Stomach (tissue), 9 donors: ENCODE data around the gene RFXAP. TPM values are rescaled to one million over a fixed set of nuclear protein-coding genes. Genes with fewer than 3 reads are reported as not detected.

ENCODE experiments used
- DNase-seq, 2 donors: peaks; one replicate each; pipeline versions ENCODE4 v3.0.0 to v3.0.0-alpha.2; 2013 to 2019
- H3K27ac ChIP-seq, 5 donors: fragments of 200-600 bp in 4 of 5; sonication (generic) in 4 of 5; one replicate each; pipeline ENCODE4 v1.5.1; 2013 to 2019; ENCODE audit warnings: mild to moderate bottlenecking in 1 of 5, moderate library complexity in 1 of 5
- H3K27me3 ChIP-seq, 3 donors: fragments of 200-600 bp; sonication (generic); one replicate each; pipeline ENCODE4 v1.5.1; 2017 to 2019; ENCODE audit warnings: mixed run types in 1 of 3
- H3K36me3 ChIP-seq, 4 donors: fragments of 200-600 bp; sonication (generic); 1 replicate in 3 of 4; 2 replicates in 1 of 4; pipeline ENCODE4 v1.5.1; 2016 to 2019
- H3K4me1 ChIP-seq, 4 donors: fragments of 200-600 bp; sonication (generic); one replicate each; pipeline ENCODE4 v1.5.1; 2016 to 2019
- H3K4me3 ChIP-seq, 4 donors: fragments of 200-600 bp; sonication (generic) in 3 of 4; one replicate each; pipeline ENCODE4 v1.5.1; 2016 to 2019; ENCODE audit warnings: mild to moderate bottlenecking in 1 of 4
- H3K9me3 ChIP-seq, 4 donors: fragments of 200-600 bp; sonication (generic); one replicate each; pipeline ENCODE4 v1.5.1; 2016 to 2019
- EP300 ChIP-seq: sonication (generic); formaldehyde crosslinking; IDR thresholded peaks from one replicate; pipeline ENCODE4 v1.6.1; 2017; ENCODE audit warnings: antibody characterized with exemption
- POLR2A ChIP-seq, 4 donors: fragments of 450-650 bp; IDR thresholded peaks; one replicate each; pipeline ENCODE4 v1.6.1; 2016; ENCODE audit warnings: antibody characterized with exemption in 4 of 4, control low read depth in 2 of 4, mild to moderate bottlenecking in 1 of 4, moderate library complexity in 1 of 4
- POLR2AphosphoS5 ChIP-seq, 3 donors: sonication (generic); formaldehyde crosslinking; IDR thresholded peaks; one replicate each; pipeline ENCODE4 v1.6.1; 2016; ENCODE audit warnings: antibody characterized with exemption in 3 of 3
- WGBS, 5 donors: extraction: QIAGEN DNeasy Blood & Tissue Kit in 3 of 5; methylation state at CpG; one replicate each; pipeline versions ENCODE4 v1.1.5 to v1.1.7; 2013 to 2018; 5-methylcytosine and 5-hydroxymethylcytosine counted together
- intact Hi-C: fragments of 100-400 bp; cut with DNase I; formaldehyde crosslinking; loops from one replicate; pipeline ENCODE4 v1.15.1; 2023; ENCODE audit warnings: low total_unique reads
- polyA plus RNA-seq, 3 donors: library from polyadenylated mRNA; stranded (reverse); fragments of 200-250 nt; gene quantifications; one replicate each; pipeline ENCODE4 v1.2.3, GENCODE V29; 2013
- total RNA-seq, 5 donors: library from RNA; depleted of rRNA; stranded (reverse); fragments of >200 nt; gene quantifications; one replicate each; pipeline versions ENCODE4 v1.1.0 to v1.2.3, GENCODE V29; 2014 to 2016
- TF ChIP-seq, protein P1 (sequence below), 7 experiments: fragments of 450-650 bp in 4 of 7; fragments of 200-600 bp in 3 of 7; sonication (generic) in 3 of 7; IDR thresholded peaks; one replicate each; pipeline ENCODE4 v1.5.1; 2016 to 2019; ENCODE audit warnings: antibody characterized with exemption in 7 of 7, control low read depth in 2 of 7, mild to moderate bottlenecking in 1 of 7
- donor health status: healthy with polysubstance abuse.
- donor health status: Bipolar disorder and iron deficiency.
- donor health status: healthy.

RFXAP gene
- total and polyA plus RNA-seq, 8 donors: 1.2 to 12.3 (median 2.1) TPM; not detected in 1

DNA sequence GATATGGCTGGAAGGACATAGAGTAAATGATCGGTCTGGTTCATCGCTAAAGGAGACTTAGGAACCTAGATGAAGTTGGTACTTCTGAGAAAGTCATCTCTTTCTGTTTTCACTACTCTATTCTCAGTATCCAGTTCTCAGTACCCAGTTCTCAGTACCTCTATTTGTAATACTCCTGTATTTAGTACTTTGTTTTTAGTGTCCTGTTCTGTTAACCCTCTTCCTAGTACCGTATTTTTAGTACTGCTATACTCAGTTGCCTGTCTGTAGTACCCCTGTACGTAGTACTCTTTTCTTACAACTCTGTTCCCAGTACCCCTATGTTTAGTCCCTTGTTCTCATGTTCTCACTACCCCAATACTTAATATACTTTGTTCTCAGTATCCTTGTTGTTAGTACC lies 1.2 kb downstream of the RFXAP start:
- no peaks in the 10 kb centered on the region for H3K9me3 ChIP-seq
- TF ChIP-seq EP300: no peak
- no peak for TF ChIP-seq POLR2A (IDR thresholded peaks at IDR 0.05)
- TF ChIP-seq, protein P1, sequence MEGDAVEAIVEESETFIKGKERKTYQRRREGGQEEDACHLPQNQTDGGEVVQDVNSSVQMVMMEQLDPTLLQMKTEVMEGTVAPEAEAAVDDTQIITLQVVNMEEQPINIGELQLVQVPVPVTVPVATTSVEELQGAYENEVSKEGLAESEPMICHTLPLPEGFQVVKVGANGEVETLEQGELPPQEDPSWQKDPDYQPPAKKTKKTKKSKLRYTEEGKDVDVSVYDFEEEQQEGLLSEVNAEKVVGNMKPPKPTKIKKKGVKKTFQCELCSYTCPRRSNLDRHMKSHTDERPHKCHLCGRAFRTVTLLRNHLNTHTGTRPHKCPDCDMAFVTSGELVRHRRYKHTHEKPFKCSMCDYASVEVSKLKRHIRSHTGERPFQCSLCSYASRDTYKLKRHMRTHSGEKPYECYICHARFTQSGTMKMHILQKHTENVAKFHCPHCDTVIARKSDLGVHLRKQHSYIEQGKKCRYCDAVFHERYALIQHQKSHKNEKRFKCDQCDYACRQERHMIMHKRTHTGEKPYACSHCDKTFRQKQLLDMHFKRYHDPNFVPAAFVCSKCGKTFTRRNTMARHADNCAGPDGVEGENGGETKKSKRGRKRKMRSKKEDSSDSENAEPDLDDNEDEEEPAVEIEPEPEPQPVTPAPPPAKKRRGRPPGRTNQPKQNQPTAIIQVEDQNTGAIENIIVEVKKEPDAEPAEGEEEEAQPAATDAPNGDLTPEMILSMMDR (IDR thresholded peaks at IDR 0.05): no peak
- TF ChIP-seq POLR2AphosphoS5 (IDR thresholded peaks at IDR 0.05): no peak
- H3K4me1 ChIP-seq: peaks cover 11 to 57% (median 37%) of the 10 kb centered on the region in 4 donors
- no peak for DNase-seq
- no peak overlapping the region for H3K27ac ChIP-seq
- intact Hi-C loops: no loop called here
- peak overlapping the region; percentile 69 to 95 (median 80) for H3K4me3 ChIP-seq
- 54 to 67% (median 63%) methylated on average over 4 of the region's 4 CpGs for WGBS, 5 donors
- no peaks in the 10 kb centered on the region for H3K27me3 ChIP-seq
- H3K36me3 ChIP-seq: no peaks in the 10 kb centered on the region

DNA sequence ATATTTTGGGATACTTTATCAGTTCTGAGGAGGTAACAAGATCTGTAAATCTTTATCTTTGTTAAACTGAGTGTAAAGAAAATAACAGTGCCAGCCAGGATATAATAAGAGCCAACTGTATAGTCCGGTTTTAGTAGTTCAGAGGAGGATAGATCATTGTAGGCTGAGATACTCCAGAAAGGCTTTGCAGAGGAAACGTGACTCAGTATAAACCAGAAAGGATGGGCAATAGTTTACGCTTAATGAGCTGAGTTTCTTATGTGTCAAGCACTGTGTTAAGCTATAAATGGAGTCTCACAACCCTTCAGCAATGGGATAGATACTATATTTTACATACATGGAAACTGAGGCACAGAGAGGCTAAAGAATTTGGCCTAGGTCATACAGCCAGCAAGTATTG lies 3.8 kb downstream of the RFXAP start:
- Histone ChIP-seq H3K27ac (no peak overlapping the region), H3K9me3 (no peaks in the 10 kb centered on the region), H3K4me1 (peaks cover 11 to 58% (median 38%) of the 10 kb centered on the region in 4 donors), H3K4me3 (no peak overlapping the region), H3K27me3 (no peaks in the 10 kb centered on the region), H3K36me3 (peaks cover 0 to 21% (median 16%) of the 10 kb centered on the region in 4 donors)
- intact Hi-C loops: no loop called here
- DNase-seq: no peak
- 57 to 74% (median 69%) methylated on average over 3 of the region's 3 CpGs for whole genome bisulfite sequencing, 5 donors
- TF ChIP-seq, protein P1 (IDR thresholded peaks at IDR 0.05): no peak

DNA sequence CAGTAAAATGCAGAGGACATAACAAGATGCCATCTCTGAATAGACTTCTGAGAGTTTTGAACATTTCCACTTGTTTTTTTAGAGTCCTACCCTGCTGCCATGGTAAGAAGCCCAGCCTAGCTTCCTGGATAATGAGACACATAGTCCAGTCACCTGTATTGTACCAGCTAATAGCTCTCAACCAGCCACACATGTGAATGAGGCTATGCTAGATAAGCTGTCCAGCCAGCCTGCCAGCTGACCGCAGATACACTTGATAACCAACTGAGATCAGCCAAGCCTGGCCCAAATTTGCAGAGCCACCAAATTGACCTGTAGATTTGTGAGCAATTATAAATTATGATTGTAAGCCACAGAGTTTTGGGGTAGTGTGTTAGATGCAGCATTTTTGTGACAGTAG lies 10.7 kb downstream of the RFXAP start:
- 21 to 51% (median 33%) methylated on average over 1 of the region's 1 CpG for WGBS, 5 donors
- H3K9me3 ChIP-seq: no peaks in the 10 kb centered on the region
- TF ChIP-seq POLR2A (IDR thresholded peaks at IDR 0.05) (no peak), POLR2AphosphoS5 (IDR thresholded peaks at IDR 0.05) (no peak), EP300 (no peak)
- TF ChIP-seq, protein P1 (IDR thresholded peaks at IDR 0.05): no peak
- peaks cover 0 to 6% (median 2%) of the 10 kb centered on the region in 4 donors for H3K4me1 ChIP-seq
- H3K36me3 ChIP-seq: peaks cover 0 to 46% (median 38%) of the 10 kb centered on the region in 4 donors
- H3K4me3 ChIP-seq: no peak overlapping the region
- DNase-seq: no peak
- H3K27me3 ChIP-seq: no peaks in the 10 kb centered on the region
- intact Hi-C loops: no loop called here
- H3K27ac ChIP-seq: no peak overlapping the region

DNA sequence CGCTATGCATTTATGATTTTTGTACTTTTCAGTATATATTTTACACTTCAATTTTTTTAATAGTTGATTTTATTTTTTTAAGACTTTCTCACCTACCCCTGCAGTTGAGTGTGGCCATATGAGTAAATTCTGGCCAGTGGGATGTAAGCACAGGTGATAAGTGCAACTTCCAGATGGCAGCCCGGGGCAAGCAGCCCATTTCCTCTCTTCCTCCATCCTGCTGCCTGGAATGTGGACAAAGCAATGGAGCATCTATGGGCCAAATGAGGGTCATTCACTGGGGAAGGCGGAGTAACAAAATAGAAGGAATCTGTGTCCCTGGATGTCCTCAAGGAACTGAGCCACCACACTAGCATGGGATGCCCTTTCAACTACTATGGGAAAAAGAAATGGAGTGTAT lies 12.3 kb downstream of the RFXAP start:
- Histone ChIP-seq H3K36me3 (peaks cover 0 to 39% (median 35%) of the 10 kb centered on the region in 4 donors), H3K27me3 (no peaks in the 10 kb centered on the region), H3K27ac (no peak overlapping the region), H3K4me1 (no peaks in the 10 kb centered on the region), H3K9me3 (no peaks in the 10 kb centered on the region), H3K4me3 (no peak overlapping the region)
- WGBS, 5 donors: 95 to 98% (median 96%) methylated on average over 3 of the region's 3 CpGs
- no peak for DNase-seq
- intact Hi-C loops: no loop called here
- no peak for TF ChIP-seq POLR2AphosphoS5 (IDR thresholded peaks at IDR 0.05)

DNA sequence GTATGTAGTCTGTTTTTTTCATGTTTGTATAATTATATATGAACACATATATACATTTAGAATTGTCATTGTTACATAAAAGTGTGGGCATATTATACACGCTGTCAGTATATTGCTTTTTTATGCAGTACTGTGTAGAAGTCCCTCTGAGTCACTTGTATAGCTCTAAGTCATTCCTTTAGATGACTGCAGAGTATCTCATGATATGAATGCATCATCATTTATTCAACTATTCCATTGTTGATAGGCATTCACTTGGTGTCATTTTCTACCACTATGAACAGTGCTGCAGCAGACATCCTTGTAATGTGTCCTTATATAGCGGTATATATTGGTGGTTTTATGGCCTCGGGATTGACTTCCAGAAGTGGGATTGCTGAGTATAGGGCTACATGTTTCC lies 15.3 kb downstream of the RFXAP start:
- 95 to 99% (median 97%) methylated on average over 3 of the region's 3 CpGs for WGBS, 5 donors
- Histone ChIP-seq H3K4me1 (peaks cover 0 to 7% (median 0%) of the 10 kb centered on the region in 4 donors), H3K27me3 (no peaks in the 10 kb centered on the region), H3K9me3 (no peaks in the 10 kb centered on the region), H3K27ac (no peak overlapping the region), H3K4me3 (no peak overlapping the region), H3K36me3 (peaks cover 0 to 19% (median 11%) of the 10 kb centered on the region in 4 donors)
- TF ChIP-seq EP300 (no peak), POLR2AphosphoS5 (IDR thresholded peaks at IDR 0.05) (no peak), POLR2A (IDR thresholded peaks at IDR 0.05) (no peak)
- TF ChIP-seq, protein P1 (IDR thresholded peaks at IDR 0.05): no peak
- no peak for DNase-seq
- intact Hi-C loops: no loop called here
